HG02571 (cell line): Measurements from ENCODE around the gene PSTPIP1.
"Not testable (repeated sequence)": the region's sequence is repeated elsewhere in the genome, so short reads cannot be mapped to it uniquely, and the experiment has no call there.

ENCODE experiments used
- ATAC-seq: cut with Tn5 transposase; IDR thresholded peaks from one replicate; pipeline ENCODE4 v1.9.1; 2021; ENCODE audit warnings: mild to moderate bottlenecking, moderate library complexity; ENCODE audit not compliant: unreplicated experiment

PSTPIP1 gene

DNA sequence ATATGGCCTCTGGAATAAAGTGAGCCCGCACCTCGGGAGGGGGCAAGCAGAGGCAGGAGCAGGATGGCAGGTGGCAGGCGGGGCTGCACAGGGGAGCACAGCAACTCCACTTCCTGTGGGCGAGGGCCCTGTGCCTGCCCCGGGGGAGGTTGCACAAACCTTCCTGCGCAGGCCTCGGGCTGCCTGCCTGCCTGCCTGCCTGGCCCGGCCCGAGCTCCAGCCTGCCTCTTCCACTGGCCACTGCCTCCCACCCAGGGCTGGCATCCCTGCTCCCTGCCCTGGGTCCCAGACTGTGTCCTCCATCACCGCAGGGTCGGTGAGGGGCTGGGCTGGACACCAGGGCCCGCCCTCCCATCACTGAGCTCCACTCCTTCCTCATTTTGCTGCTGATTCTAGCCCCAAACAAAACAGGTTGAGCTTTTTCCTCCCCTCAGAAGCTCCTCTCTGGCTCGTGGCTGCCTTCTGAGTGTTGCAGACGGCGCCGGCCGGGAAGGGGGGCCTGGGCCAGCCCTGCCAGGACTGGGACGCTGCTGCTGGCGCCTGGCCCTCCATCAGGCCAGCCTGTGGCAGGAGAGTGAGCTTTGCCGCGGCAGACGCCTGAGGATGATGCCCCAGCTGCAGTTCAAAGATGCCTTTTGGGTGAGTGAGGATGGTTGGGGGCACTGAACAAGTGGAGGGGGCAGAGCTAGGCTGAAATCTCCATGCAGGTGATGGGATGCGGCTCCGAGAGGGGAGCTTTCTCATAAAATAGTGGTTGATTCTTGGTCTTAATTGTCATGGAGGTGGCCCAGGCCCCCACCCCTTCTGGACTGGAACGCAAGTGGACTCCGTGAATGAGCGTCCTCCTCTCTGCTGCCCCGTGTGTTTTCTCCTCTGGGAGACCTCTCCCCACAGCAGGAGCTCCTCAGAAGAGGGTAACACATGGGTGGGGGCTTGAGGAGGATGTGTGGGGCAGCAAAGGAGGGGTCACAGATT lies at the start of gene PSTPIP1:
TSS of gene PSTPIP1 (plus strand) at position 156 of the 975 bp plus-strand sequence. CDS start at position 604, 448 bp downstream.
- no peak for ATAC-seq

DNA sequence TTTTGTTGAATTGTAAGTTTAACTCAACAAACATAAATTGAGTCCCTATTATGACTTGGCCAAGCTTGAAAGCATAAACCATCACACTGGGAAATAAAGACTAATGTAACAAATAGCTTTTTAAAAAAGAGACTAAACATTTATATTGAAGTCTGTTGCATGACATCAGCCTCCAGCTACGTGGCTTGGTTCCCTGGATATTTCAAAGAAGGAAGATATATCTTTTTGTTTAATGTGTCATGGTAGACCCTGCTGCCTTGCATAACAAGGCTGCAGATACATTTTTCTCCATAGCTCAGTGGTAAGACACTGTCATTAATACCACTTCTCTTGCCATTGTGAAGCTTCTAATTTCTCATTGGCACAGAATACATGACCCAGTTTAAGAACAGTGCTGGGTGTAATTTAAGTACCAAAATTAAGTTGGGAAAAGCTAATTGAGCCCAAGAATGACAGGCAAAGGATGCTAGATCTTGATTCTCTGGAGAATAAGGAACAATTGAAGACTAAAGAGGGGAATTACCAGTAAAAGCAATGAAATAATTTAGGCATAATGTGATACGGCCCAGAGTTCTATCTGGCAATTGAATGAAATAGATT lies 49.3 kb upstream of the PSTPIP1 start:
- ATAC-seq: no peak

DNA sequence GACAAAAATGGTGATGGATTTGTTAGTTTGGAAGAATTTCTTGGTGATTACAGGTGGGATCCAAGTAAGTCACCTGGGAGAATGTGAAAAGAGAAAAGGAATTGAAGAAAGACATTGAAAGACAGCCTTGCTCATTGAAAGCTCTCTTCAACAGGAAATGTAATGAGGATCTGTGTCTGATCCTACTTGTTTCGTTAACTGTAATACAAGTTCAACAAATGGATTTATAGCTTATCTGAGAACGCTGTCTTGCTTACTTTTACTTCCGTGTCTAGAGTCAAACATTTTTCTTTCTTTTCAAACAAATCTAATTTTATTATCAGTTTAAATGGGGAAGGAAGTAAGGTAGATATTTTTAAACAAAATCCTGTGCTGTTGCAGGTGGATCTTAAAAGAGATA lies 47.5 kb upstream of the PSTPIP1 start:
- no peak for ATAC-seq

DNA sequence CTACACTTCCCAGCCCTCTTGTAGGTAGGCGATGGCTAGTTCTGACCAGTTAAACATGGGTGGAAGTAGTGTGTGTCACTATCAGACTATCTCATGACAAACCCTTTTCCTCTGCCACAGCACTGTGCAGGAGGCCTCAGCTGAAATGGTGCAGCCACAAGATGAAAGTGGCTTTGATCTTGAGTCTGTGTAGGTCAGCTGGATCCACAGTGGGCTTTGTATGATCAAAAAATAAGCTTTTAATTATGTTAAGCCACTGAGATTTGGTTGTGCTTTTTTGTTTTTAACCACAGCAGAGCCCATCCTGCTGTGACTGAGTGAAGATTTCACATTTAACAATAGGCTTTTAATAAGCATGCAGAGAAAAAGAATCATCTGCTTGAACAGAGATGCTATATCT lies 43.7 kb upstream of the PSTPIP1 start:
- ATAC-seq: no peak

DNA sequence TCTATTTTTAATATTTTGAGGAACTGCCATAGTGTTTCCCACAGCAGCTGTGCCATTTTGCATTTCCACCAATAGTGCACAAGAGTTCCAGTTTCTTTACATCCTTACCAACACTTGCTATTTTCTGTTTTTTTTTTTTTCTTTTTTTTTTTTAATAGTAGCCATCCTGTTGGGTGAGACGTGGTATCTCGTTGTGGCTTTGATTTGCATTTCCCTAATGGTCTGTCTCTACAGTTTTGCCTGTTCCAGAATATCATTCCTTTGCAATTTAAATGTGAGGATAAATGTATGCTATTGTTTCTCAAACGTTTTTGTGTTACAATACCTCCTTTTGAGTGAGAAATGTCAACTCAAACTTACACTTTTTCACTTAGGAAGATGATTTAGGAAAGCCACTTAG lies 41.0 kb upstream of the PSTPIP1 start:
- ATAC-seq: no peak

DNA sequence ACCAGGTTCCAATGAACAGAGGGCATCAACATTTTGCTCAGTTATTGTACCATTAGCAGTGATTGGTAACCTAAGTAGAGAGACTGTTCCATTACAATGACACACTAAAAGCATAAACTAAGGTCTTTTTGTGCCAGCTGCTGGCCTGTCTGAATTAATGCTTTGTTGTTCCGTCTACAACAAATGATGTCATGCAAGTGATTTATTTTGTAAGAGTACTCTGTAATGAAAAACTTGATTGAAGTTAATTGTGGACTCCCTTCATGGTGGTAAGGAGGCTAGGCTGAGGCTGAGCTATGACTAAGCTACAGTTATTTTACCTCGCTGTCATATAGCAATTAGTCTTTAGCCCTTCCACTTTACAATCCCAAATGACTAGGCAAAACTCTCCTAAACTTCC lies 40.2 kb upstream of the PSTPIP1 start:
- no peak for ATAC-seq

DNA sequence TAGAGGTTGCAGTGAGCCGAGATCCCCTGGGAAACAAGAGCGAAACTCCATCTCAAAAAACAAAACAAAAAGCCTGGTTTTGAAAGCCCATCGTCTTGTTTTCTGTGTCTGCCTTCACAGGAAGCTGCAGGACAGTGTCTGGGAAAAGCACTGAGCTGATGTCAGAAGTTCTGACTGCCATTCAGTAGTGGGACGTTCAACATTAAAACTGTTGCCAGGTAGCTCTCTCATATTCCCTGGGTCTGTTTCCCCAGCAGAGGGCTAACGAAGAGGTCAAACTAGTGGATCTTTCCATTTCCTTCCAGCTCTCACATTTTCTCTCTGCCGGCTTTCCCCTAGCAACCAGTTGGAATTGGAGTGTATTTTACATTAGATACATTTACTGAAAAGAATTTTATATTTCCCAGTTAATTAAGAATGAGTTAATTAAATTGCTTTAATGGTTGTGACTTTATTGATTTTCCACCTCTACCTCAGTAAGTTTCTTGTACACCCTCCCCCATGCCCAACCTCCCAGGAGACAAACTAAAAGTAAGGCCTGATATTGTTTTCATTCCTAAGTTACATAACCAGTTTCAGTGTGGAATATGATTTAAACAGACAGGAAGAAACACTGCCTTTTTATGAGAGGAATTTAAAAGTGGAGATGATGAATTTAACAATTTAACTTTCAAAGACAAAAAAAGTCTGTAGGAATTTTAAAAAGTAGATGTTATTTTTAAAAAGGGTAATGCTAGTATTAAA lies 33.5 kb upstream of the PSTPIP1 start:
- no peak for ATAC-seq

DNA sequence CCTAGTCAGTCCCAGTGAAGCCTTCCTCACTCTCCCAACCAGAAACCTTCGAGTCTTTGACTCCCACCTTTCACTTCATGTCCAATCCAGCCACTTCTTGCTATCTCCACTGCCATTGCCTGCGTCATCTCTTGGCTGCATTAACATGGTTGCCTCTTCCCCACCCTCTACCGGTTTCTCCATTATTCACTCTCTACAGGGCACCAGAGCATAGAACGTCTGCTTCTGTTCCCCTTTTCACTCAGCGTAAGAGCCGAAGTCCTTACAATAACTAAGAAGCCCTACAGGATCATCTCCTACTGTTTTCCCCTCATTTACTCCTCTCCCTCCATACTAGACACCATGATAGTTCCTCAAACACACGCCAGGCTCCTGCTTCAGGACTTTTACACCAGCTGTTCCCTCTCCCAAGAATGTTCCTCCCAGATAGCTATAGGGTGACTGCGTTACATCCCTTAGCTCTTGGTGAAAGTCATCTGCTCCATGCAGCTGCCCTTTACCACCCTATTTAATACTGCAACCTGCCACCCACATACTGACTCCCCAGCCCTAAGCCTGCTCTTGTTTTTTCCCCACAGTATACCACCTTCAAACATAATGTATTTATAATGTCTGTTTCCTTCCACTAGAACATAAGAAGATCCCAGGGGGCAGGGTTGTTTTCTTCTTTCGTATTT lies 32.5 kb upstream of the PSTPIP1 start:
- no peak for ATAC-seq

DNA sequence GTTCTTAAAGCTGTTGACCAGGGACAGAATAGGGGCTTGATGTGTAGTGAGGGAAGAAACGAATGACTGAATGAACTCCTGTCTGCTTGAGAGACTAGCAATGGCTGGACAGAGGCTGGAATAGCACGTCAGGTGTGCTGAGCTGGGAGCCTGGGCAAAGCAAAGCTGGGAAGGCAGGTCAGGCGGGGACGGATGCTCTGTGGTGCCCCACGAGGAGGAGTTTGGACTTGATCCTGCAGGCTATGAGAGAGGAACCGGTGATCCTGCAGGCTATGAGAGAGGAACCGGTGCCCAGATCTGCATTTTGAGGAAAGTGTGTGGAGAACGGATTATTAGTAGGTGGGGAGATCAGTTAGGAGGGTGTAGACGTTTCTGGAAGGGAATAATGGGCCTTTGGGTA lies 31.3 kb upstream of the PSTPIP1 start:
- no peak for ATAC-seq

DNA sequence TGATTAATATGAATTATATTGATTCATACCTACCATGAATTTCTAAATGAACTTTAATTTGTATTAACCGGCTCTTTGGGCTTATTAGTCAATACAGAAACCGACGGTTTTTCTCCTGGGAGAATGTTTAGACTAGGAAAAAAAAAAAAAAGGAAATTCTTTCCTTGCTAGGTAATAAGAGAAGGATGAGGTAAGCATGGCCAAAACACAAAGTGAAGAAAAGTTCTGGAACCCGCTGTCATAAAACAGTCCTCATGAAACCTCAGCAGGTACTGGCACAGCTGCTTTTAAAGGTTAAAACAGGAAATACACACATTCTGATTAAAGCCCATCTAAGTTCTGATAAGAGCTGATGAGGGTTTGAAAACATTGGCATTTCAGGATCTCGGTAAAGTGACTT lies 30.8 kb upstream of the PSTPIP1 start:
- no peak for ATAC-seq

DNA sequence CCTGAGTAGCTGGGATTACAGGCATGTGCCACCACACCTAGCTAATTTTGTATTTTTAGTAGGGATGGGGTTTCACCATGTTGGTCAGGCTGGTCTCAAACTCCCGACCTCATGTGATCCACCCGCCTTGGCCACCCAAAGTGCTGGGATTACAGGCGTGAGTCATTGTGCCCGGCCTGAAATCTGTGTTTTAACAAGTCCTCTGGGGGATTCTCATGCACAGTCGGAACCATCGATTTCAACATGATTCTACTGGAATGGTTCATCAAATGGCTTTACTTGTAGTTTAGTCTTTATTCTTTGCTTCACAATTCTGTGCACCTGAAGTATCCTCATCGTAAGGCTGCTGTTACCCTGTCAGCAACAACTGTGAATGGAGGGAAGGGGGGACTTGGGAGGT lies 28.9 kb upstream of the PSTPIP1 start:
- not testable (repeated sequence) for ATAC-seq

DNA sequence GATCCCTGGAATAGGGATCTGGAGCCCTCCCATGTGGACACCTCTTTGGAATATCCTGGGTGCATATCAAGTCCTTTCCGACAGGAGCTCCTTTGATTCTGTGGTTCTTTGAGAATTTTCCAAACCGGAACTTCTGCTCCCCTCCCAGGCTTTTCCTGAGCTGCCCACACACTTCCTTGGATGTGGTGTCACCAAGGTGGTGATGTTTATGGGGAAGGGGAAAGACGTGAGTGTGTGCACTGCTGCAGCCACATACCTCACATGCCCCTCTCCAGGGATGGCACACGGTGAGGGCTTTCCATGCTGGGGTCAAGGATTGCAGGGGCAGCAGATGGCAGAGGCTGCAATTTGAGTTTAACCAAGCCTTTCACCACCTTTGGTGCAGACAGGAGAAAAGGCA lies 27.9 kb upstream of the PSTPIP1 start:
- ATAC-seq: no peak

DNA sequence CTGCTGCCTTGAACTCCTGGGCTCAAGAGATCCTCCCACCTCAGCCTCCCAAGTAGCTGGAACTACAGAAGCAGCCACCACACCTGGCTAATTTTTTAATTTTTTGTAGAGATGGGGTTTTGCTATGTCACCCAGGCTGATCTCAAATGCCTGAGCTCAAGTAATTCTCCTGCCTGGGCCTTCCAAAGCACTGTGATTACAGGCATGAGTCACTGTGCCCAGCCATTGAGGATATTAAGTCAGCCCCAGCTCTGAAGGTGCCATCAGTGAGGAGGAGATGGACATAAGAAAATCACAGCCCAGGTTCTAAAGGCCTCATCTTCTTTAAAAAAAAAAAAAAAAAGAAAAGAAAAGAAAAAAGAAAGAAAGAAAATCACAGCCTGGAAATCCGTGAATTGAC lies 26.6 kb upstream of the PSTPIP1 start:
- ATAC-seq: no peak

DNA sequence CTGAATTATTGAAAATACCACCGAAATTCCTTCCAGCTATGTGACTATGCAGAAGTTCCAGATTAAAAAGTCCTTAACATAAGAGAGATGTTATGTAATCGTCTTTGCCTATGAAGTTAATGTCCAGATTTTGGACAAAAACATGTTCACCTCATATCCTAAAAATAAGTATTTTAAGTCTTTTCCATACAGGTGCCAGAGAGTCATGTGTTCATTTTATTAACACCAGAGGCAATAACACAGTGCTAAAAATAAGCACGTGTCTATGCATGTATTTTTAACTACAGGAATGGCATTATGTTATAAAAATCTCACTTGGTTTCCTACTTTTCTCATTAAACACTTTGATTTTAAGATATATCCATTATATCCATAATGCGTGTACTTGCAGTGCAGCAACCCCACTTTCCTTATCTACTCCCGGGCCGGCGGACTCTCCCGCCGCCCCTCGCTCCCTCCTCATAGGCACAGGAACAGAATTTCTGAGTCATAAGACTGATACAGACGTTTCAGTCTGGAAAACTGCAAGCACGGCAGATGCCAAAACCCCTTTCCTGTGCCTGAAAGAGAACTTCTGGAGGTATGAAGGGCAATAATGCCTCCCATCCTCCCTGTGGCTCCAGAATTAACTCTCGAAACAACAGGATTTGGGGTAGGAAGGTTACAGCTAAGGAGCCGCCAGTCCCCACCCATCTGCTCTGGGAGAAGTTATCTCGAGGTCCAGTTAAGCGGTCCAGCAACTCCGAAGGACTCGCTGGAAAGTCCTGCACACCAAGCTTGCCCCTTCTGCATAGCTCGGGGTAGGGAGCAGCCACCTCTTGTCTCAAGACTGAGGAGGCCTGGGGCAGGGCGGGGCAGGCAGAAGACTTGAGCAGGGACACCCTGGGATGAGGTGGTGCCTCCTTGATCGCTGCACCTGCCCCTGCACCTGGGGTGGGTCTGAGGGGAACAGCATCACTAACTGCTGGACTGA lies 22.3 kb upstream of the PSTPIP1 start:
- ATAC-seq: no peak

DNA sequence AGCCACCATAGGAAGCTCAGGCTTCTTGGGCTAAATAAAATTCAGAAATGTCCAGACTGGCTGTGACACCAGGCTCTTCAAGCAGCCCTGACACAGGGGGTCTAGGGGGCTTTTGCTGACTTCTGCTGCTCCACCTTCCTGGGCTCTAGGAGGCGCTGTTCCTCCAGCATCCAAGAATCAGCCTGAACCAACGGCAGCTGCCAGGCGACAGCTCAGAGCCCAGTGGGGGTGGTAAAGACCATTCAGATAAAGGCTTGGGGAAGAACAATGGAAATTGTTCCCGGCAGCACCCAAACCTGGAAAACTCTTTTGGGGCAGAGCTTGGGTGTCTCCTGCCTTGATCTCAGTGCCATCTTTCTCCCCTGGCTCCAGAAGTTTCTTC lies 21.6 kb upstream of the PSTPIP1 start:
- no peak for ATAC-seq

DNA sequence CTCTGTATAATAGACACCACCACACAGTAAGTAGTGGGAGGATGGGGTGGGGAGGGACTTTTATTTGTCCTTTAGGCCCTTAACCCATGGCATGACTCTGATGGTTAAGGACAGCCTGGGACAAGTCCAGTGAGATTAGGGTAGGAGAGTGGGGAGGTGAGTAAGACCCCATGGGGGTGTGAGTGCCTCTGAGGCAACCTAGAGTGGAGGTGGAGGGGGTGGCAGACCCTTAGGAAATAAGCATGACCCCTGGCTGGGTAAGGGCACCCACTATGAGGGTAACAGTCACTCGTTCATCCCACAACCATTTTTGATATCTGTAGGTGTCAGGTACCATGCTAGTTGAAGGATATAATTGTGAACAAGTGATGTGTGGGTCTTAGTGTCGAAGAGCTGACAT lies 21.0 kb upstream of the PSTPIP1 start:
- ATAC-seq: no peak

DNA sequence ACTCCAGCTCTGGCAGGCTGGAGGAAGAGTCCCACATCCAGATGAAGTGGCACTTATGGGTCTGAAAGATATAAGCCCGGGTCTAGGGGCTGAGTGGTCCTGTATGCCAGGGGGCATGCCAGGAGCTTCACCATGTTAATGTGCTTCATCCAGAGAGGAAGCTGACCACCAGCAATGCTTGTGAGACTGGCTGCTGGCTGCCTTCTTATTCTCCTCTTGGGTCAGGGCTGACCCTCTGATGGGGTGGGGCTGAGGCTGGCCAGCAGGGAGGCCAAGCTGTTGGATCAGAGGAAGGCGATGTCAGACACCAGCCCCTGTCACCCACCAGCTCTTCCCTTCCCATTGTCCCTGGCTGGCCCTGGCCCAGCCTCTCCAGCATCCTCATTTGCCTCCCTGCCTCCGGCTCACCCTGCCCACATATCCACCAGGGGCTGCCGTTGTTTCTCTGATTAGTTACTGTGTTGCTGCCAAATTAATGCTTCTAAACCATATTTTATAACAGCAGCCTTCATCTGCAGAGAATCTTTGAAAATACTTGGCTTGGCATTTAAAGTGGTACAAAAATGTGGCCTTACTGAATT lies 20.4 kb upstream of the PSTPIP1 start:
- ATAC-seq: no peak

DNA sequence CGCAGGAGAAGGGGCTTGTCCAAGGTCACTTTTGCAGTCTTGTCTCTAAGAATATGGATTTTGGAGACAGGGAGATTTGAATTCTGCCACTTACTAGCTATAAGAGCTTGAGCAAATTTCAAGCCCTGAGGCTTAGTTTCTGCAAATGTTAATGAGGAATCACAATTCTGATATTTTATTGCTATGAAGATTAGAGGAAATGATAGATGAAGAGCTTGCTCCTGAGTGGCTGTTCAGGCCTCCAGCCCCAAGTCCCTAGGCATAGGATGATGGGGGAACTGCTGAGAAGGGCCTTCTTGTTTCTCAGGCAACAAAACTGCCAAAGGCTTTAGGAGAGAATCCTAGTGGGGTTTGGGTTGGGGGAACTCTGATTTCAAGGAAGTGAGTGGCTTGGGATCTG lies 18.8 kb upstream of the PSTPIP1 start:
- no peak for ATAC-seq

DNA sequence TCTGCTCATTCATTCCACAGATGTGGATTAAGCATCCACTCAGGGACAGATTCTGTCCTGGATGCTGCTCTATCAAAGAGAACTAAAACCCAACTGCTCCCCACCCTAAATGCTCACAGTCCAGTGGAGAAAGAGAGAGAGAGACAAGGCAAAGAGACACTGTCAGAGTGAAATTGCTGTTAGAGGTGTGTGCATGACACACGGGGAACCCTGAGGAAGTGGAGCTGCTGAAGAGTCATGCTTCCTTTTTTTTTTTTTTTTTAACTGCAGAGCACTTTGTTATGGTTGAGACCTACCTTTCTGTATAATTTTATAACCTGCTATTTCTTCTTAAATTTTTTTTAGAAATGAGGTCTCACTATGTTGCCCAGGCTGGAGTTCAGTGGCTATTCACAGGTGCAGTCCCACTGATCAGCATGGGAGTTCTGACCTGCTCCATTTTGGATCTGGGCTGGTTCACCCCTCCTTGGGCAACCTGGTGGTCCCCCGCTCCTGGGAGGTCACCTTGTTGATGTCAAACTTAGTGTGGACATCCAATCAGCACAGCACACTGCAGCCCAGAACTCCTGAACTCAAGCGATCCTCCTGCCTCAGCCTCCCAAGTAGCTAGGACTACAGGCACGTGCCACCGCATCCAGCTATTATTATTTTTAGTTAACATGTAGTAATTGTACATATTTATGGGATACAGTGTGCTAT lies 18.2 kb upstream of the PSTPIP1 start:
- no peak for ATAC-seq
